HT1080 (cell line): ENCODE measurements around the gene MBNL1. TPM values are rescaled to one million over a fixed set of nuclear protein-coding genes. Genes with fewer than 3 reads are reported as not detected.
"Not testable (repeated sequence)": the region's sequence is repeated elsewhere in the genome, so short reads cannot be mapped to it uniquely, and the experiment has no call there.

Experiments
- DNase-seq: peaks from one replicate; pipeline ENCODE4 v3.0.0-alpha.2; 2015; ENCODE audit warnings: low read depth
- total RNA-seq: library from RNA; depleted of rRNA; stranded (reverse); fragments of >200 nt; shearing (Covaris generic); gene quantifications from 2 replicates; pipeline ENCODE4 v1.2.3, GENCODE V29; 2014

The MBNL1 gene
- total RNA-seq, 1 experiment from 2014 or later = 295 TPM

DNA sequence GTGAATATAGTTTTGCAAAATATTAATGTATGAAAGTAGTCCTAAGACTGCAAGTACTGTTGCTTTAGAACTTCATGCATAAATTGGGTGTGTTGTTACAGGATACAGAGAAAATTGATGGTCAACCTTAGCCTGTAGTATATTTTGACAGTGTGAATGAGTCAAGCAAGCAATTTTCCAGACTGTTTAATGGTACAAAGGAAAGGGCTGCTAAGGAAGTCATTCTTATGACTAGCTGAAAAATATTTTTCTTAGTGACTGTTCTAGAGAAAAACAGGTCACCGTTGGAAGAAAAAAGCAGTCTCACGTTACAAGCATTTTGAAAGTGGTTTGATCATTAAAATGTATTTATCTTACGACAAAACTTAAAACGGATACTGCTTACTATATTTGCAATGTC lies 49.2 kb downstream of the MBNL1 start:
- DNase-seq = peak; percentile 68

DNA sequence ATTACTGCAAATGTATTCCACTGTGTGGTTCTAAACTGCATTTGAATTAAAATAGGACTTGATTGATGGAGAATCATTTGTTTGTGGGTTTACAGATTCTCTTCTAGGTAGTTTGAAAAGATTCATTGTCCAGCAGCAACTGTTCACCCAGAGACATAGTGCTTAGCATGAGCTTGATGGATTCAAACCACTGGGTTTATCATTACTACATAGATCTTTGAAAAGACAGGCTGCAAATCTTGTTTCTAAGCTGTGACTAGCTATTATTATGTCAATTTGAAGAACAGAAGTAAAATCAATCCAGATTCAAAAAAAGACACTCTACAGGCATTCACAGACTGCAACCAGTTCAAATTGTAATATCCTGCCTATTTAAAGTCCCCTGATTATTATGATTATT lies 49.8 kb downstream of the MBNL1 start:
- DNase-seq = no peak

DNA sequence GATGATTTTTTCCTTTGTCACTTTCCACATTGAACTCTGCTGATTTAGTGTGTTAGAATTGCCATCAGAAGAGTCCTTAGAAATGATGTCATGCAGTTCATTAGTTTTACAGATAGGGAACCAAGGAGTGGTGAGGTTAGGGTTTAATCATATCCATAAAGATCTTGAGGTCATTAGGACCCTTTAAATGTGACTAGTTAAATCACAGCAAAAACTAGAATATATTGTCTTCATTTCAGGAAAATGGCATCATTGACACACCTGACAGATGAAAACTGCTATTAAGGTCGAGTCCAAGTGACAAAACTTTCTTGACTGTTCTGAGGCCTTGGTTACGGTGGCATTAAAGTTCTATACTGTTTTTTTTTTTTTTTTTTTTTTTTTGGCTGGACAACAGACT lies 50.5 kb downstream of the MBNL1 start:
- no peak for DNase-seq

DNA sequence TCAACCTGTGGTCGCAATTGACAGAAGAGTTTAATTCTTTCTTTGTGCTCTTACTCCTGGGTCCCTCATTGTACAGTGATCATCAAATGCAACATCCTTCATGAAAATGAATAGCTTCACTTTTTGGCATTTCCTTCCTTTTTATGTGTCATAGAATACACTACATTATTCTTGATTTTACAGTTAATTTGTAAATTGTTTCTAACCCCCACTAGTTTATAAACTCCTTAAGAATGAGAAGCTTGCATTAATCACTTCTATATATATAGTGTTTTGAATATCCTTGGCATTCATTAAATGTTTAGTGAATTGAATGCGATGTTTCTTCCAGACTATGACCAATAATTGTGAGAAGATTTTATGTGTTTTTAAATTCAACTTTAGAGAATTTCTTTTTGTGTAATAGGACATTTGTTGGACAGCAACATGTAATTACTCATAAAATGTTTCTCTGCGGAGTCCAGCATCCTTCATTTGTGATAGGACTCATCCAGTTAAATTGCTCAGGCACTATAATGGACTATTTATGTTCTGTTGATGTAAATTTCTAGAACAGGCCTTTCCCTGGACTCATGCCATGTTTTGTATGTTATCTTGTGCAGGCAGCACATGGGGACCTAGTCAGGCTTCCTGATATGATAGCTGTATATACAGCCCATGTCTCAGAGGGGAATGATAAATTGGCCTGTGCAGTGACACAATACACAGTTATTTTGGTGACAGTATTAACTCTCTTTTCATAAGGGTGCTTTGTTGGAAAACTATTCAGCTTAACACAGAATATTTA lies 51.3 kb downstream of the MBNL1 start:
- DNase-seq = no peak

DNA sequence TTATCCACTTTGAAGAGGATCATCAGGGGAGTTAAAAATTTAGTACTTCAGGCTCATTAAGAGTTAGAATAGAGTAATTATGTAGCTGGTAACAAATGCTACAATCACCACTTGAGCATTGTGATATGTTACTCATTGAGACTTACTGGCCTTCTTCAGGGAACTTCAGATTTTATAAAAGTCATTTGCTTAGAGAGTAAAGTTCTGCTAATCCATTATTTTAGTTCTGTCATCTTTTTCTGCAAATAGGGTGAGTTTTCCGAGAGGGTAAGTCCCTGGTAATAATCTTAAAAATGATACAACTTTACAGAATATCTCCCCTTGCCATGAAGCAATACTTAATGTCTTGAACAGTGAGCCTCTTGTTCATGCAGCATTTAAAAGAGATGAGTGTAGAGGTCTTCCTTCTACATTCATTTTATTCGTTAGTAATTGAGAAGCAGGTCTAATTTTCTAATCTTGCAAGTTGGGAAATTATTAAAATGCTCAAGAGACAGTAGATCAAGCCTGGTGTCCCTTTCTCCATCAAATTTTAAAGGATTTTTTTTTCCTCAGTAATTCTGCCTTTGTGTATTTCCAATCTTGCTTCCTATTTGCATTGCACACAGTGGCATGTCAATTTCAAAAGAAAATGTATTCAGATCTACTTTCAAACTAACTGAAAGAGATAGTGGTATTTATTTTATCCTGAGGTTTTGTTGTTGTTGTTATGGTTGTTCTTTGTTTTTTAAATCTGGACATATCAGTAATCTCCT lies 52.6 kb downstream of the MBNL1 start:
- DNase-seq = no peak

DNA sequence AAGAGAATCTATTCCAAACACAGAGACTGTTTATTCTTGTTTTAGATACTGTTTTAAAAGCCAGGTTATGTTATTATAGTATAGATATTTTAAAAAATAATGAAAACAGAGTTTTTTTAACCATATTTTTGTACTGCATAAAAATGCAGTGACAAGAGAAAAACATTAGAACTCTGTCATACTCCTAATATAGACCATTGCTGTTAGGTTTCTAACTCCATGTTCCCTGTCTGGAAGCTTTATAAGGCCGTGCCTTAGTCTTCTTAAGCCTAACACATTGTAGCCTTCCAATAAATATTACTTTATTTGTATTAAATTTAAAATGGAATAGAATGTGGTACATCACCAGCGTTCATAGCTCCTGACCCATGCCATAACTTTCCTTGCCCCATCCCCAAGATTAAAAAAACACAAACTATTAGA lies 53.2 kb downstream of the MBNL1 start:
- DNase-seq = no peak

DNA sequence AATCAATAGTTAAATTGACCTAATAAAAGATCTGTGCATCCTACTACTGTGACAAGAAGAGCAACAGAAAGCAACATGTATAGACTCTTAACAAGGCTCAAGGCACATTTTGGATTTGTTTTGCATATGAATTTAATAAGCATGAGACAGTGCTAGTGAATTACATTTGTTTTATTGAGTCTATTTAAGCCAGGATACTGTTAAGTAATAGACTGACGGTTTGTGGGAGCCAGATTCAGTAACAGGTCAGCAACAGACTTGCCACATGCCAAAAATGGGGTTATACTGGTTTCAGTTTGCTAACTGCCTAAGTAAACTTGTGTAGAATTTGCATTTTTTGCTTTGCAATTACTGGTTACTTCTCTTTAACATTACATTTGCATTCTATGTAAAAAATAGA lies 54.0 kb downstream of the MBNL1 start:
- DNase-seq = no peak

DNA sequence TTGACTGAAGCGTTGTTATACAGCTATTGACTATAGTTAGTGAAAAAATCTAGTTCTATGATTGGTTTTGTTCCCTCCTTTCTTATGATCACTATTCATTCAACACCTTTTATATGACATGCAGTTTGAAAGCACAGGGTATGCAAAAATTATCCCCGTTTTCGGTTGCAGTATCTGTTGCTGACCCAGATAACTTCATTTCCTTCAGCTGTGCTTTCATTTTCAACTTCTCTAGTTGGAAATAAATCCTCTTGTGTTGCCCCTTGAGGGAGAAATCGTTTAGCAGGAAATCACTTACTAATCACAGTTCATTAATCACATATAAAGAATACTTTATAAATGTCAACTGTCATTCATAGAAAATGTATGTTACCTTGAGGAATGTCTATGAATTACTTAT lies 55.1 kb downstream of the MBNL1 start:
- DNase-seq = no peak

DNA sequence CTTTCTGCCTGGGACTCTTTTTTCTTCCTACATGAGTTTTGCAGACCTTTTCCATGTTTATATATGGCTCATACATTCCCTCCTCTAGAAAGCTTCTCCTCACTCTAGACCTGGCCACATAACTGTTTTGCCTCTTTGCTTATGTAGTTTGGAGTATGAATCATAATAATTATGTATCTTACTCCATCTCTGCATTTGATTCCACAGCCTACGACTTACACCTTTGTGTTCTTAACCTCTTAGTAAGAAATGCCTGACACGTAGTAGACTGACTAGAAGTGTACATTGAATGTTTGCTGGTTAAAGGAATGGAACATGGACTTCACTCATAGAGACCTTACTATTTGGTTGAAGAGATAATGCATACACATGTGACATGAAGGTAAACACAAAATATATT lies 56.4 kb downstream of the MBNL1 start:
- no peak for DNase-seq

DNA sequence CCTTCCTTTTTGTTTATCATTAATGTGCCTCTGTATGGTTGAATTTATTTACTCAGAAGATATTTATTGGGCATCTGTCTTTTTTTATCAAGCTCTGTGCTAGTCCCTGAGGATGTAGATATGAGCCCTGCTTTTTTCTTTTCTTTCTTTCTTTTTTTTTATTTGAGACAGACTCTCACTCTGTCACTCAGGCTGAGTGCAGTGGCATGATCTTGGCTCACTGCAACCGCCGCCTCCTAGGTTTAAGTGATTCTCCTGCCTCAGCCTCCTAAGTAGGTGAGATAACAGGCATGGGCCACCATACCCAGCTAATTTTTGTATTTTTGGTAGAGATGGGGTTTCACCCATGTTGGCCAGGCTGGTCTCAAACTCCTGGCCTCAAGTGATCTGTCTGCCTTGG lies 58.5 kb downstream of the MBNL1 start:
- DNase-seq = no peak

DNA sequence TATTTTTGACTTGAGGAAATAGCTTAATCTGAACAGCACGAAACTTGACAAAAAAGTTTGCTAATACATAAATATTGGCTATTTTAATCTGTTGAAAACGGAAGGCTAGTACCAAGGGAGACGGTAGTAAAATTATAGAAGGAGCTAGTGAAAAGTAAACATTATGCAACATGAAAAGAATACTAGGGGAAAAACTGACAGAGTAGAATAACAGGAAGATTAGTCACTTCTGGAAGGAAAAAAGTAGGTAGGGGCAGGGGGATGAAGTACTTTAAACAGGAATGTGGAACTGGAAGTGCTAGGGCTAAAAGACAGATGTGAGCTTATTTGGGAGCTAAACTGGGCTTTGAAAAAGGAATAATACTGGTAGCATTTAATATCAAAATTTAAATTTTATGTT lies 60.1 kb downstream of the MBNL1 start:
- DNase-seq = peak; percentile 92

DNA sequence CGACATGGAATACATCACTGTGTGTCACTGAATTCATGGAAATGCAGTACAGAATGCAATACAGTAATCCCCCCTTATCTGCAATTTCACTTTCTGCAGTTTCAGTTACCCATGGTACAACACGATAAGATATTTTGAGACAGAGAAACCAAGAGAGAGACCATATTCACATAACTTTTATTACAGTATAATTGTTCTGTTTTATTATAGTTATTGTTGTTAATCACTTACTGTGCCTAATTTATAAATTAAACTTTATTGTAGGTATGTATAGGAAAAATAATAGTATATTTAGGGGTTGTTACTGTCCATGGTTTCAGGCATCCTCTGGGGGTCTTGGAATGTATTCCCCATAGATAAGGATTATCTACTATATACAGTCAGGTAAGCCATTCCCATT lies 61.8 kb downstream of the MBNL1 start:
- DNase-seq = no peak

DNA sequence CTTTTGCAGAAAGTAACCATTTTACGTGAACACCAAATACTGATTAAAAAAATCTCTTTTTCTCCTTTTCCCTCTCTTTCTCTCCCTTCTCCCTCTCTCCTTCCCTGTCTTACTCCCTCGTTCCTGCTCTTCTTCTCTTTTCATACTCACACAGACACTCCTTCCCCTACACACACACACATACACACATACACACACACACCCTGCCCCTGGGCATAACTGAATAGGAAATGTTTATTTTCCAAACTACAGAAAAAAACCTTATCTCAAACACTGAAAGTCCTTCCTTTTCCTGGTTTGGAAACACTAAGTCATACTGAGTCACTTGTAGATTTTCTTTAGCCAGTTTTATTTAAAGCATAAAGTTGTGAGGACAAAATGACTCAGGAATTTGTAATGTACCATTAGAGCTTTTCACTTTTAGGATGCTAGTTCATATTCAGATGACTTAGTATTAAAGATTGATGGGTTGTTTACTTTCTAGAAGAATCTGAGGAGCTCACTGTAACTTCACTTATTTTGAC lies 62.4 kb downstream of the MBNL1 start:
- DNase-seq = peak; percentile 93

DNA sequence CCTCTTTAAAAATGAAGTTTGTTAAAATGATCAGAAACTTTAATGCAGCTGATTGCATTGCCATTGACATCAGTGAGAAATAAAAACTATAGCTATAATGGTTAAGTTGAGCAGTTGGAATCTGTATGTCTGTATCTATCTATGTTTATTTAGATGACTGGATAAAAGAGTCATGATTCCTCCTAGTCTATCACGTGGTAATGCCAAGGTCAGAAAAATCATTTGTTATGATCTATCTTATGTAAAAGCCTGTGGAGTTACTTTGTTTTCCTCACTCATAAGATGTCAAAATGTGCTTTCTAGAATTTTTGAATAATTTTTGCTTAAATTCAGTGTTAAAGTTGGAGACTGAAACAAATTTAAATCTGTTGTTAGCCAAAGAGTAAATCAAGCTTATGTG lies 63.3 kb downstream of the MBNL1 start:
- DNase-seq = no peak

DNA sequence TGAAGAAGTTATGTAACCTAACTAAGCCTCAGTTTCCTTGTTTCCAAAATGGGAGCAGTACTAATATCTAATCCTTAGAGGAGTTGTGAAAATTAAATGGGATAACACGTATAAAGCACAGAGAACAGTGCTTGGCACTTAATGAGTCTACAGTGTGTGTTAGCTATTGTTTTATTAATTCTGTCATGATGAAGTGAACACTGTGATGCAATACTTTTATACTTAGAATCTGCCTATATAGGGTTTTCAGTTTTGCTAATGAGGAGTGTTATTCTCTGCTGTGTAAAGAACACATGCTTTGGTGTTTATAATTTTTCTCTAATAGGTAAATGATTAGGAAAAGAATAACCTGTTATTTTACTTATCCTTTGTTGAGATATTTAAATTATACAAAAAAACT lies 65.2 kb downstream of the MBNL1 start:
- DNase-seq = no peak

DNA sequence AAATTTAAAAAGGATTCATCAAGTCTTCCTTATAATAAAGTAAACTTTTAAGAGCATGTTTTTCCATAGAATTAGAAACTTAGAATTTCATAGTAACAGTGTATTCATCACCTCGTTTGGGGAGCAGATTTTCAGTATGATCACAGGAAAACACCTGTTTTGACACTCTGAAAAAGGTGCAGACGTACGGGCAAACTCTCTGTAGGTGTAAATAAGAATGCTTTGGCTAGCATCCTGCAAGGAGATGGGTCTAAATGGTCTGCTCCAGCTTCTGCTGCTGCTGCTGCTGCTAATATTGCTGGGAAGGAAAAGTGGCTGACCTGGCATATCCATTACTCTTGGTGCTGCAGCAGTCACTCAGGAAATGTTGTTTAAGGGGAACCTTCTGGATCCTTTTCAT lies 66.0 kb downstream of the MBNL1 start:
- DNase-seq = no peak

DNA sequence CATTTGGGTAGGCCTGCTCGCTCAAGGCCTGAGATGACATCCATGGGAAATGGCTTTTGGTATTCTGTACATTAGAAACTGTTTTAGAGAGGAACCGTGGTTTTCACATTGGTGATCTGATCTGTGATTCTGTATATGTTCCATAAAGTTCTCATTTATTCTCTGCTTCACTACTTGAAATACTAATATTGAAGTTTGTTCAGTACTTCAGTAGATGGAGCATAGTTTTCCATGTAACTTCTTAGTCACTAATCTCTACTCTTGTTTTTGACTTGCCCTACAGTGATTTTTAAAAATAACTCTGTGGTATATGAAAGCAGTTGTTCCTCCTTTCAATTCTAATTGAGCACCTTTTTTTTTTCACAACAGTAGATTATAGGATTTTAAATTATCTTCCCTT lies 66.5 kb downstream of the MBNL1 start:
- no peak for DNase-seq

DNA sequence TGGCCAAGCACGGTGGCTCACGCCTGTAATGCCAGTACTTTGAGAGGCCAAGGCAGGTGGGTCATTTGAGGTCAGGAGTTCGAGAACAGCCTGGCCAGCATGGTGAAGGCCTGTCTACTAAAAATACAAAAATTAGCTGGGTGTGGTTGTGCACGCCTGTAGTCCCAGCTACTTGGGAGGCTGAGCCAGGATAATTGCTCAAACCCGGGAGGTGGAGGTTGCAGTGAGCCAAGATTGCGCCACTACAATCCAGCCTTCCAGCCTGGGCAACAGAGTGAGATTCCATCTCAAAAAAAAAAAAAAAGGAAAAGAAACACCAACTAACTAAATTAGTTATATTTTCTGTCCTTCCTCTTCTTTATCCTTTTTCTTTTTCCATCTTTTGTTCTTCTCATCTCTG lies 68.6 kb downstream of the MBNL1 start:
- DNase-seq = not testable (repeated sequence)

DNA sequence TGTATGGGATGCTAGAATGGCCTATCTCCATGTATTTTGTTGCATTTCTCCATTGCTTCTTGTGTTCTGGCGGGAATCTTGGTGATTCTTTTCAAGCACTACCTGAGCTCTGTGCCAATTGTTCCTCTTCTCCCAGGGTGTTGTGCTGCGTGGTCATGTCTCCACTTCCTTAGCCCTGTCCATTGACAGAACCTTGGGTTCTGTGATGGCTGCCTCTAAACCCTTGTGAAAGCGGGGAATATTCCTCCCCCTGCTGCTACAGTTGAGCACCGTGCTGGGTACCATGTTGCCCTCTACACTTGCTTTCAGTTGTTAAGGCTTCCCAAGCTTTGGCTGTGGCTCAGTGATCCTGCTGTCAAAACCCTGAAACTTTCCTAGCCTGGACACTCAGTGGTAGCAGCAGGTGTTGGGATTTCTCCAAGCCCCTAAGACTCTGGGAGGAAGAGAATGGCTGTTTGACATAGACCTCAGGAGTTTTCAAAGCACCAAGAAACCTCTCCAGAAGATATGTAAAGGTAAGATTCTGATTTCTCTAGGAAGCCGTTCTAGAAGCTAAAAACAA lies 69.5 kb downstream of the MBNL1 start:
- DNase-seq = no peak

DNA sequence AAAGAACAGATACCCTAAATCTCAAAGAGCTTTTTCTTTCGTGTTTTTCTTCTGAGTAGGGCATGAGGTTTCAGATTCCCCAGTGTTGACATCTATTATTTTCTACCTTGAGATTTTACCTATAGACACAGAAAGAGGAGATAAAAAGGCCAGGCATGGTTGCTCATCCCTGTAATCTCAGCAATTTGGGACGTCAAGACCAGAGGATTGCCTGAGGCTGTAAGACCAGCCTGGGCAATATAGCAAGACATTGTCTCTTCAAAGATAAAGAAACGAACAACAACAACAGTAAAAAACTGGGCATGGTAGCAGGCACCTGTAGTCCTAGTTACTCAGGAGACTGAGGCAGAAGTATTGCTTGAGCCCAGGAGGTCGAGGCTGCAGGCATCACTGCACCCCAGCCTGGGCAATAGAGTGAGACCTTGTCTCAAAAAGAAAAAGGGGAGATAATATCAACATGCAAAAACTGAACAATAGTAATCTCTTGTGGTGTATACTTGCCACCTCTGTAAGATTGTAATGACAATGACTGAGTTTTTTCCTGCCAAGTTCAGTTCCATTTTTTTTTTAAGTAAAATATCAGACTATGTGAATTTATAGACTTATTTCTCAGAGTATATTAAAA lies 71.3 kb downstream of the MBNL1 start:
- DNase-seq = no peak

DNA sequence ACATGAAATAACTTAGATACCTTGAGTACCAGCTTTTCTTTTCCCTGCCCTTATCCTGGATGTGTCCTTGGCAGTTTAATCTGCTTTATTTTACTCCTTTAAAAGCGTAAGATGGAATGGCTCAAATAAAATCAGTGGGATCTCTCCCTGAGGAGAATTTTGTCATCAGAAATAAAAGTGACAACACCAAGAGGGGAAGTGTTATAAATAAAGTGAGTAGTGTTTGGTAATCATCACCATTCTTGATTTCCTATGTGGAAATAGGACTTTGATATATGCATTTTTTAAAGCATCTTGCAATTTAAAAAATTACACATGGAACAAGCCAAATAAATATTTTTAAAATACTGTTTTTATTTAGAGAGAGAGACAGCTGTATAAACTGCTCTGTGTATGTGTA lies 76.5 kb downstream of the MBNL1 start:
- no peak for DNase-seq

DNA sequence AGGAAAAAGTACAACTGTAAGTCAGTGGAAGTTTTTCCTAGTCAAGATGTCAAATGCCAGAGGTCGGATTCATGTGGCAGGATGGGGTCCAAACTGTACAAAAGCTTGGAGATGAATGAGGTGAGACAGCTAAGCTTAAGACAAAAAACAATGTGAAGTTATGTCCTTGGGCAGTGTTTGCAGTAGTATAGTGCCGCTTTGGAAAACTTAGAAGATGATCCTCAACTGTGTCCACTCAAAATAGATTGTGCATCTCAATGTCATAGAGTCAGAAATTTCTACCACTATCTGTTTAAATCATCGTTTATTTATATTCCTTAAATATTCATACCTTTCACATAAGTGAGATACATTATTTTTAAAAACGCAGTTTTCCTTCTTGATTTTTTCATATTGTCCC lies 77.3 kb downstream of the MBNL1 start:
- DNase-seq = no peak
